GM10248 (cell line): ENCODE data around the gene CCDC78.
"Not testable (repeated sequence)": the region's sequence is repeated elsewhere in the genome, so short reads cannot be mapped to it uniquely, and the experiment has no call there.

Source experiments
- CTCF ChIA-PET: fragments of 300-600 bp; sonication (Branson Sonifier 250); formaldehyde crosslinking; extraction: SDS; loops from one replicate; lab custom pipeline; 2021; ENCODE audit warnings: antibody characterized with exemption; lab: Yijun Ruan, JAX
- POLR2A ChIA-PET: fragments of 350-650 bp; sonication (Branson Sonifier 250); formaldehyde crosslinking; extraction: SDS; loops from one replicate; lab custom pipeline; 2020; ENCODE audit warnings: antibody characterized with exemption; lab: Yijun Ruan, JAX
- DNase-seq: peaks from one replicate; pipeline ENCODE4 v3.0.0; 2012; ENCODE audit errors: extremely low spot score
- TF ChIP-seq, protein P1 (sequence below): IDR thresholded peaks from 2 replicates; pipeline ENCODE4 v1.5.1; 2012; ENCODE audit warnings: mild to moderate bottlenecking, low read depth; ENCODE audit errors: extremely low read depth, missing control alignments, control extremely low read depth

The CCDC78 gene

DNA sequence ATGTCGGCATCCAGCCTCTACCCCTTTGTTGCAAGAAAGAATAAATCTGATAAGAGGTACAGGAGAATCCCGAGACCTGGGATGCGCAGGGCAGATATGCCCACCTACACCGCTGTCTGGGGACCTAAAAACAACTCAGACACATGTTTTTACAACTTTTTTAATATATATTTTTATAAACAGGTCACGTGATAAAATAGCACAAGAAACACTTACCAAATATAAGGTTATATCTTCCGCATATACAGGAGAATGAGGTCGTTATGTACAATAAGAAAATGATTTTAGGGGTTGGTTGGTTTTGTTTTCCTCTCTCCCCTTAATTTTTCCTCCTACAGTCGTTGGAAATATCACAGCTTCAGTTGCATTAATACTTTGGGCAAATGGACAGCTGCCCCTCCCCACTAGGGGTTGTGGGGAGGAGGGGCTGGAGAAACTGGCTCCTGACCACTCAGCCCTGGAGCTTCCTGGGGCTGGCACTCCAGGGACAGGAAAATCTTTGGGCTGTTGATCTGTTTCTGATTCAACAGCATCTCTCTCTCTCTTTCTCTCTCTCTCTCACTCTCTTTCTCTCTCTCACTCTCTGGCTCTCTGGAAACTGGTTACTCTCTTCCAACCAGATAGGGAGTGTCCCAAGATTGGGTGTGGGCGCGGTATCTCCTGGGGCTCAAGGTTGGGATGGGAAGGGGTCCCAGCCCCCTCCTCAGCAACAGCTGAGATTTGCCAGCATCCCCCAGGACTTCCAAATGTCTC lies 33.7 kb downstream of the CCDC78 start:
- DNase-seq: no peak
- CTCF ChIA-PET: interaction anchor here (1.9 kb wide), 1 partner anchor 20 kb away, joined by 4 read pairs; no protein-coding TSS in a partner anchor
- POLR2A ChIA-PET: interaction anchor here (0.7 kb wide), 1 partner anchor 437 kb away, joined by 3 read pairs; no protein-coding TSS in a partner anchor

DNA sequence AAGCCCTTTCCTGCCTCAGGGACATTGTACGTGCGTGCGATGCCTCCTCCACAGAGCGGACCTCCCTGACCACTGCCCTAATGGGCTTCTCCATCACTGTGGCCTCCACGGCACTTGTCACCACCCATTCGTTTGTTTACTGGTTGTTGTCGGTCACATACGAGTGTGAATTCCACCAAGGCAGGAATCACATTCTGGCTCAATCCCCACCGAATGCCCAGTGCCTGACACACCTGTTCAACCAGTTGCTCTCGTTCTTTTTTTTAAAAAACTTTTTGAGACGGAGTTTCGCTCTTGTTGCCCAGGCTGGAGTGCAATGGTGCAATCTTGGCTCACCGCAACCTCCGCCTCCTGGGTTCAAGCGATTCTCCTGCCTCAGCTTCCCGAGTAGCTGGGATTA lies 35.0 kb downstream of the CCDC78 start:
- POLR2A ChIA-PET: not testable (repeated sequence)

More for the DNA sequence above, 33.7 kb downstream of the CCDC78 start:
- TF ChIP-seq, protein P1, sequence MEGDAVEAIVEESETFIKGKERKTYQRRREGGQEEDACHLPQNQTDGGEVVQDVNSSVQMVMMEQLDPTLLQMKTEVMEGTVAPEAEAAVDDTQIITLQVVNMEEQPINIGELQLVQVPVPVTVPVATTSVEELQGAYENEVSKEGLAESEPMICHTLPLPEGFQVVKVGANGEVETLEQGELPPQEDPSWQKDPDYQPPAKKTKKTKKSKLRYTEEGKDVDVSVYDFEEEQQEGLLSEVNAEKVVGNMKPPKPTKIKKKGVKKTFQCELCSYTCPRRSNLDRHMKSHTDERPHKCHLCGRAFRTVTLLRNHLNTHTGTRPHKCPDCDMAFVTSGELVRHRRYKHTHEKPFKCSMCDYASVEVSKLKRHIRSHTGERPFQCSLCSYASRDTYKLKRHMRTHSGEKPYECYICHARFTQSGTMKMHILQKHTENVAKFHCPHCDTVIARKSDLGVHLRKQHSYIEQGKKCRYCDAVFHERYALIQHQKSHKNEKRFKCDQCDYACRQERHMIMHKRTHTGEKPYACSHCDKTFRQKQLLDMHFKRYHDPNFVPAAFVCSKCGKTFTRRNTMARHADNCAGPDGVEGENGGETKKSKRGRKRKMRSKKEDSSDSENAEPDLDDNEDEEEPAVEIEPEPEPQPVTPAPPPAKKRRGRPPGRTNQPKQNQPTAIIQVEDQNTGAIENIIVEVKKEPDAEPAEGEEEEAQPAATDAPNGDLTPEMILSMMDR: no peak

DNA sequence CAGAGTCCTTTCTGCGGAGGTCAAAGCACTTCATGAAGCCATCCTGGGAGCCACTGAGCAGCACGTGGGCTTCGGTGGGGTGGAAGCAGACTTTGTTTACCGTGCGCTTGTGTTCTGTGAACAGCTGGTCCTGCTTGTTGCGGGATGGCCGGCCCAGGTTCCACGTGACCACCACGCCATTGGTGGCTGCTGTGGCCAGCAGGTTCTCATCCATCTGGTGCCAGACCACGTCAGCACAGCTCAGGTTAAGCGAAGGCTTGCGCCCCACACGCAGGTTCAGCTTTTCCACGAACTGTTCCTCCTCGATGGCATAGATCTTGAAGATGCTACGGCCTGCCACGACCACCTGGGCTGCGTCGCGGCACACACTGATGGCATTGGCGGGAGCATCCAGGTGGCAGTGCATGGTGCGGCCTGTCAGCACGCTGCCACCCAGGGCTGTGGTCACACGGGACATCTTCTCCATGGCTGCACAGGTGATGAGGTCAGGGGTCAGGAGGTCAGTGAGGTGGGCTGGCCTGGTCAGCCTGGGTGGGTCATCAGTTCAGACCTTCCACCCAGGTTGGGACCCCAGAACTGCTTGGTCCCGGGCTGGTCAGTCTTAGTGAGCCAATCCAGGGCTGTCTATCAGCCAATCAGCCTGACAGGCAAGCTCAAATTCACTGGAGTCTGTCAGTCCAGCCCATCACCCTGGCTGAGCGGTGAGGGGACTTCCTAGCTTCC lies 36.9 kb downstream of the CCDC78 start:
- TF ChIP-seq, protein P1: no peak
- POLR2A ChIA-PET: no interaction called here
- CTCF ChIA-PET: interaction anchor here (1.0 to 3.2 kb wide), 4 partner anchors 9 to 96 kb away, joined by 3 to 9 read pairs (median 4); partner anchors contain the start of genes METRN and STUB1

More for the DNA sequence above, 35.0 kb downstream of the CCDC78 start:
- CTCF ChIA-PET, DNase-seq: not testable (repeated sequence)

DNA sequence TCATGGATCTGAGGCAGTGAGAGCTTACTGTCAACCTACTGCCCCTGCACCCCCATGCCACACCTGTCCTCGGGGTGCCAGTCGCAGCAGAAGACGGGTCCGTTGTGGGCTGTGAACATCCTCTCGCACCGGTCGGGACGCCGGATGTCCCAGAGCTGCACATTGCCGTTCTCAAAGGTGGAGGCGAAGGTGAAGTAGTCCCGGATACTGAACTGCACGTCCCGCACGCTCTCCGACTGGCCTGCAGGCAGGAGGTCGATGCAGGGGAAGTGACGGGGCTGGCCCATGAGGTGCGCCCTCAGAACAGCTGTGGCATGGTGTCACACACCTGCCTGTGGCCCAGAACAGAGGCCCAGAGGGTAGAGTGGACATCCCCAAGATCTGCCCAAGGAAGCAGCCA lies 38.7 kb downstream of the CCDC78 start:
- CTCF ChIA-PET: interaction anchor here (1.0 to 3.2 kb wide), 3 partner anchors 32 to 98 kb away, joined by 3 to 9 read pairs (median 5); no protein-coding TSS in a partner anchor
- no peak for DNase-seq
- TF ChIP-seq, protein P1: no peak
- POLR2A ChIA-PET: no interaction called here

More for the DNA sequence above, 36.9 kb downstream of the CCDC78 start:
- DNase-seq: no peak

DNA sequence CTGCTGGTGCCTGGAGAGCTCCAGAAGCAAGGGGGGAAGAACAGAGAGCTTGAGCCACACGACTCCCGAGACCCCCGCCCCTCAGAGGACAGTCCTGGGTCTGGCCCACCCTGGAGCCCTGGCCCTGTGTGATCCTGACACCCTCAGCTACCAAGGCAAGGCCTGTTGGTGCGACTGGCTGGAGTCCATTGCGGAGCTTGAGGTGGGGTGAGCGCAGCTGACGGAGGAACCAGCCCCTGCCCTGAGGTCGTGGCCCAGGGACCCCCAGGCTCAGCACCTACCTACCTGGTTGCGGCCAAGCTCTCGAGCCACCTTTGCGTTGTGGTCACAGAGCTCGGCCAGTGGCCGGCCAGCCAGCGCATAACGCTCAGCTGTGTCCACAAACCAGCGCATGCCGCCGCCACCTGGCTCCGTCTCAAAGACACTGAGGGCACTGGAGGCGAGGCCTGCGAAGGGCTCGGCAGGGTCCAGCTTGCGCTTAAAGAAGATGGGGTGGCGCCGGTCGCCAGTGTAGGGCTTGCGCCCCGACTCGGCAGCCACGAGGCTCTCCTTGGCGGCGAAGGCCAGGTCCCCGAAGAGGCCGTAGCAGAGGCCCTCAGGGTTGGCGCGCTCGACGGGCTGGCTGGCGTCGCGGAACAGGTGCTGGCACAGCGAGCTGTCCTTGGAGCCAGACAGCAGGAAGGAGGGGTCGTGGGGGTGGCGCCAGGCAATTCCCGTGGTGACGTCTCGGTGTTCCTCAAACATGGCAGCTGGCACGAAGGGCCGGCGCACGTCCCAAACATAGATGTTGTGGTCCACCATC lies 39.6 kb downstream of the CCDC78 start:
- DNase-seq: no peak
- ChIA-PET CTCF (interaction anchor here (1.0 to 3.2 kb wide), 6 partner anchors 19 to 99 kb away, joined by 3 to 9 read pairs (median 5); partner anchors contain the start of gene RHOT2), POLR2A (interaction anchor here (0.9 kb wide), 1 partner anchor 49 kb away, joined by 3 read pairs; no protein-coding TSS in a partner anchor)
- TF ChIP-seq, protein P1: no peak

DNA sequence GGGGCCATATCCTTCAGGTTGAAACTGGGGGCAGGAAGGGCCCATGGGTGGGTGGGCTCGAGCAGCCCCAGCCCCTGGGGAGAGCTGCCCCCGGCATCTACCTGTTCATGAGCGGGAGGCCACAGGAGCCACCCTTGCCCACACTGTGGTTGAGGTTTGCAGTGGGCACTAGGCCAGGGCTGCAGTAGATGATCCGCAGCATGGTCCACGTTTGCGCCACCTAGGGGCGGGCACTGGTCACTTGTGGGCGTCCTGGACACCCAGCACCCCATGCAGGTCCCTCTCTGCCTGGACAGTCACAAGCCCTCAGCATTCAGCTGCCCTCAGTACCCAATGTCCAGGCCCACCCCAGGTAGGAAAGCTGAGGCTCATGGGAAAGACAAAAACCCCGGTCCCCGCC lies 40.3 kb downstream of the CCDC78 start:
- ChIA-PET CTCF (interaction anchor here (1.0 to 3.2 kb wide), 4 partner anchors 18 to 100 kb away, joined by 3 to 9 read pairs (median 6); partner anchors contain the start of gene RHOT2), POLR2A (interaction anchor here (0.9 kb wide), 1 partner anchor 50 kb away, joined by 3 read pairs; no protein-coding TSS in a partner anchor)
- no peak for DNase-seq
- TF ChIP-seq, protein P1: peak; percentile 23
